ENCODE data around the gene TAS2R38.

The TAS2R38 gene

GRCh38 chr7:141992688-141993087, 19.1 kb upstream of the TAS2R38 start:
- Histone ChIP-seq H4K20me1 (ENCODE audit: control insufficient read depth, insufficient read depth, low read depth, low read length) (no peaks in the 10 kb centered on the region), H3K27ac (ENCODE audit: low read depth, low read length) (no peak overlapping the region), H3K27me3 (ENCODE audit: control insufficient read depth, low read length) (no peaks in the 10 kb centered on the region), H3K9me3 (ENCODE audit: control insufficient read depth, insufficient read depth, low read length) (no peaks in the 10 kb centered on the region), H3F3A (ENCODE audit: control insufficient read depth, insufficient read depth) (no peaks in the 10 kb centered on the region), H3K4me2 (ENCODE audit: low read length) (no peak overlapping the region), H3K4me3 (ENCODE audit: low read length) (no peak overlapping the region), H3K79me2 (ENCODE audit: control insufficient read depth, low read length) (no peaks in the 10 kb centered on the region), H3K4me1 (ENCODE audit: control insufficient read depth, low read length) (no peaks in the 10 kb centered on the region), H3K36me3 (ENCODE audit: control insufficient read depth, low read length) (no peaks in the 10 kb centered on the region), H3K9me2 (replicated peaks; ENCODE audit: control insufficient read depth, low read length) (no peaks in the 10 kb centered on the region)
- TF ChIP-seq, protein P1, sequence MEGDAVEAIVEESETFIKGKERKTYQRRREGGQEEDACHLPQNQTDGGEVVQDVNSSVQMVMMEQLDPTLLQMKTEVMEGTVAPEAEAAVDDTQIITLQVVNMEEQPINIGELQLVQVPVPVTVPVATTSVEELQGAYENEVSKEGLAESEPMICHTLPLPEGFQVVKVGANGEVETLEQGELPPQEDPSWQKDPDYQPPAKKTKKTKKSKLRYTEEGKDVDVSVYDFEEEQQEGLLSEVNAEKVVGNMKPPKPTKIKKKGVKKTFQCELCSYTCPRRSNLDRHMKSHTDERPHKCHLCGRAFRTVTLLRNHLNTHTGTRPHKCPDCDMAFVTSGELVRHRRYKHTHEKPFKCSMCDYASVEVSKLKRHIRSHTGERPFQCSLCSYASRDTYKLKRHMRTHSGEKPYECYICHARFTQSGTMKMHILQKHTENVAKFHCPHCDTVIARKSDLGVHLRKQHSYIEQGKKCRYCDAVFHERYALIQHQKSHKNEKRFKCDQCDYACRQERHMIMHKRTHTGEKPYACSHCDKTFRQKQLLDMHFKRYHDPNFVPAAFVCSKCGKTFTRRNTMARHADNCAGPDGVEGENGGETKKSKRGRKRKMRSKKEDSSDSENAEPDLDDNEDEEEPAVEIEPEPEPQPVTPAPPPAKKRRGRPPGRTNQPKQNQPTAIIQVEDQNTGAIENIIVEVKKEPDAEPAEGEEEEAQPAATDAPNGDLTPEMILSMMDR (IDR thresholded peaks at IDR 0.05; ENCODE audit: low read depth, low read length, poor library complexity, severe bottlenecking): no peak
- TF ChIP-seq EZH2phosphoT487 (IDR thresholded peaks at IDR 0.05; ENCODE audit: borderline replicate concordance, low read length): no peak

GRCh38 chr7:141992156-141992555, 18.6 kb upstream of the TAS2R38 start:
- Histone ChIP-seq H4K20me1 (ENCODE audit: control insufficient read depth, insufficient read depth, low read depth, low read length) (no peaks in the 10 kb centered on the region), H3K9me3 (ENCODE audit: control insufficient read depth, insufficient read depth, low read length) (no peaks in the 10 kb centered on the region), H3K9me2 (replicated peaks; ENCODE audit: control insufficient read depth, low read length) (no peaks in the 10 kb centered on the region), H3K36me3 (ENCODE audit: control insufficient read depth, low read length) (no peaks in the 10 kb centered on the region), H3K27ac (ENCODE audit: low read depth, low read length) (no peak overlapping the region), H3K4me3 (ENCODE audit: low read length) (no peak overlapping the region), H3K27me3 (ENCODE audit: control insufficient read depth, low read length) (no peaks in the 10 kb centered on the region), H3K79me2 (ENCODE audit: control insufficient read depth, low read length) (no peaks in the 10 kb centered on the region), H3F3A (ENCODE audit: control insufficient read depth, insufficient read depth) (no peaks in the 10 kb centered on the region), H3K4me1 (ENCODE audit: control insufficient read depth, low read length) (no peaks in the 10 kb centered on the region), H3K4me2 (ENCODE audit: low read length) (no peak overlapping the region)
- TF ChIP-seq, protein P1 (IDR thresholded peaks at IDR 0.05; ENCODE audit: low read depth, low read length, poor library complexity, severe bottlenecking): no peak
- no peak for TF ChIP-seq EZH2phosphoT487 (IDR thresholded peaks at IDR 0.05; ENCODE audit: borderline replicate concordance, low read length)

- Histone ChIP-seq H3F3A (ENCODE audit: control insufficient read depth, insufficient read depth) (no peaks in the 10 kb centered on the region), H3K27ac (ENCODE audit: low read depth, low read length) (no peak overlapping the region)
Measured at GRCh38 chr7:141991140-141991539, 17.6 kb upstream of the TAS2R38 start.

More at GRCh38 chr7:141991140-141991539, 17.6 kb upstream of the TAS2R38 start:
- no peaks in the 10 kb centered on the region for H4K20me1 ChIP-seq (ENCODE audit: control insufficient read depth, insufficient read depth, low read depth, low read length)
- no peak overlapping the region for H3K4me3 ChIP-seq (ENCODE audit: low read length)
- peaks cover 2% of the 10 kb centered on the region; the same call in 1 of the 2 replicates for H3K9me3 ChIP-seq (ENCODE audit: control insufficient read depth, insufficient read depth, low read length)
- H3K4me2 ChIP-seq (ENCODE audit: low read length): no peak overlapping the region
- no peaks in the 10 kb centered on the region for H3K9me2 ChIP-seq (replicated peaks; ENCODE audit: control insufficient read depth, low read length)
- TF ChIP-seq, protein P1 (IDR thresholded peaks at IDR 0.05; ENCODE audit: low read depth, low read length, poor library complexity, severe bottlenecking): no peak
- no peak for TF ChIP-seq EZH2phosphoT487 (IDR thresholded peaks at IDR 0.05; ENCODE audit: borderline replicate concordance, low read length)
- no peaks in the 10 kb centered on the region for H3K27me3 ChIP-seq (ENCODE audit: control insufficient read depth, low read length)
- H3K4me1 ChIP-seq (ENCODE audit: control insufficient read depth, low read length): no peaks in the 10 kb centered on the region
- H3K79me2 ChIP-seq (ENCODE audit: control insufficient read depth, low read length): no peaks in the 10 kb centered on the region
- no peaks in the 10 kb centered on the region for H3K36me3 ChIP-seq (ENCODE audit: control insufficient read depth, low read length)
